Ammon's horn (tissue), 1 donor: ENCODE results near the gene LRWD1.
"Not testable (repeated sequence)": the region's sequence is repeated elsewhere in the genome, so short reads cannot be mapped to it uniquely, and the experiment has no call there.

Experiments used
- DNase-seq: peaks from one replicate; pipeline ENCODE4 v3.0.0-alpha.2; 2016; ENCODE audit warnings: low spot score

Gene LRWD1

GRCh38 chr7:102469351-102469971 lies 4.7 kb downstream of the LRWD1 start:
- no peak for DNase-seq

GRCh38 chr7:102469972-102470825 lies 5.4 kb downstream of the LRWD1 start:
- DNase-seq = no peak

GRCh38 chr7:102471791-102472125 lies 7.0 kb downstream of the LRWD1 start:
- no peak for DNase-seq

GRCh38 chr7:102472126-102473041 lies 7.6 kb downstream of the LRWD1 start:
- no peak for DNase-seq

GRCh38 chr7:102473271-102473991 lies 8.6 kb downstream of the LRWD1 start:
- no peak for DNase-seq

GRCh38 chr7:102474116-102474515 lies 9.3 kb downstream of the LRWD1 start:
- DNase-seq = not testable (repeated sequence)

- DNase-seq = not testable (repeated sequence)
These were observed 10.1 kb downstream of the LRWD1 start for GRCh38 chr7:102474736-102475435.

- DNase-seq = not testable (repeated sequence)
These were observed 13.8 kb downstream of the LRWD1 start, which contains the start of gene POLR2J for GRCh38 chr7:102478314-102479208. Gene POLR2J, minus strand, starts transcription at chr7:102478922. Its CDS starts 62 bp downstream, at chr7:102478860.

- not testable (repeated sequence) for DNase-seq
These were observed 14.4 kb downstream of the LRWD1 start for GRCh38 chr7:102479209-102479584.

- DNase-seq = not testable (repeated sequence)
These were observed 15.3 kb downstream of the LRWD1 start for GRCh38 chr7:102479982-102480637.

GRCh38 chr7:102481962-102482361 lies 17.2 kb downstream of the LRWD1 start:
- DNase-seq = not testable (repeated sequence)

GRCh38 chr7:102484317-102484716 lies 19.5 kb downstream of the LRWD1 start:
- not testable (repeated sequence) for DNase-seq

- not testable (repeated sequence) for DNase-seq
These were observed 25.8 kb downstream of the LRWD1 start for GRCh38 chr7:102490529-102491075.

GRCh38 chr7:102493220-102493935 lies 28.6 kb downstream of the LRWD1 start:
- not testable (repeated sequence) for DNase-seq

GRCh38 chr7:102494026-102494425 lies 29.2 kb downstream of the LRWD1 start:
- not testable (repeated sequence) for DNase-seq

GRCh38 chr7:102494473-102495149 lies 29.8 kb downstream of the LRWD1 start:
- DNase-seq = not testable (repeated sequence)

- not testable (repeated sequence) for DNase-seq
These were observed 32.1 kb downstream of the LRWD1 start for GRCh38 chr7:102496861-102497260.

GRCh38 chr7:102497308-102497707 lies 32.5 kb downstream of the LRWD1 start:
- not testable (repeated sequence) for DNase-seq
